Muscle layer of colon (tissue), 2 donors: Measurements from ENCODE around the gene GPT2.

Experiments used
- H3K27ac ChIP-seq: one replicate; pipeline ENCODE4 v1.7.0; 2013; ENCODE audit warnings: low read depth, mild to moderate bottlenecking, low read length, moderate library complexity
- H3K27me3 ChIP-seq, 2 donors: one replicate each; pipeline ENCODE4 v1.7.0; 2013; ENCODE audit warnings: low read length in 2 of 2, mild to moderate bottlenecking in 2 of 2; ENCODE audit not compliant: insufficient read depth in 2 of 2, control insufficient read depth in 1 of 2
- H3K36me3 ChIP-seq: one replicate; pipeline ENCODE4 v1.7.0; 2013; ENCODE audit warnings: mild to moderate bottlenecking, low read length; ENCODE audit not compliant: insufficient read depth
- H3K4me1 ChIP-seq: one replicate; pipeline ENCODE4 v1.7.0; 2013; ENCODE audit warnings: mild to moderate bottlenecking, low read length; ENCODE audit not compliant: insufficient read depth
- H3K4me3 ChIP-seq, 2 donors: one replicate each; pipeline ENCODE4 v1.7.0; 2013; ENCODE audit warnings: low read length in 2 of 2, low read depth in 1 of 2, mild to moderate bottlenecking in 1 of 2, moderate library complexity in 1 of 2
- H3K9ac ChIP-seq: one replicate; pipeline ENCODE4 v1.7.0; 2013; ENCODE audit warnings: low read length
- H3K9me3 ChIP-seq: one replicate; pipeline ENCODE4 v1.7.0; 2013; ENCODE audit warnings: mild to moderate bottlenecking, low read length
- donor health status: abdominal sarcoma.
- donor health status: Adenocarcinoma of cecum.

GPT2 gene

GRCh38 chr16:46918400-46918799, 34.2 kb downstream of the GPT2 start:
- Histone ChIP-seq H3K9ac (no peak overlapping the region), H3K27ac (no peak overlapping the region), H3K36me3 (peaks cover 8% of the 10 kb centered on the region), H3K27me3 (no peaks in the 10 kb centered on the region), H3K9me3 (no peaks in the 10 kb centered on the region), H3K4me3 (no peak overlapping the region), H3K4me1 (no peaks in the 10 kb centered on the region)

DNA sequence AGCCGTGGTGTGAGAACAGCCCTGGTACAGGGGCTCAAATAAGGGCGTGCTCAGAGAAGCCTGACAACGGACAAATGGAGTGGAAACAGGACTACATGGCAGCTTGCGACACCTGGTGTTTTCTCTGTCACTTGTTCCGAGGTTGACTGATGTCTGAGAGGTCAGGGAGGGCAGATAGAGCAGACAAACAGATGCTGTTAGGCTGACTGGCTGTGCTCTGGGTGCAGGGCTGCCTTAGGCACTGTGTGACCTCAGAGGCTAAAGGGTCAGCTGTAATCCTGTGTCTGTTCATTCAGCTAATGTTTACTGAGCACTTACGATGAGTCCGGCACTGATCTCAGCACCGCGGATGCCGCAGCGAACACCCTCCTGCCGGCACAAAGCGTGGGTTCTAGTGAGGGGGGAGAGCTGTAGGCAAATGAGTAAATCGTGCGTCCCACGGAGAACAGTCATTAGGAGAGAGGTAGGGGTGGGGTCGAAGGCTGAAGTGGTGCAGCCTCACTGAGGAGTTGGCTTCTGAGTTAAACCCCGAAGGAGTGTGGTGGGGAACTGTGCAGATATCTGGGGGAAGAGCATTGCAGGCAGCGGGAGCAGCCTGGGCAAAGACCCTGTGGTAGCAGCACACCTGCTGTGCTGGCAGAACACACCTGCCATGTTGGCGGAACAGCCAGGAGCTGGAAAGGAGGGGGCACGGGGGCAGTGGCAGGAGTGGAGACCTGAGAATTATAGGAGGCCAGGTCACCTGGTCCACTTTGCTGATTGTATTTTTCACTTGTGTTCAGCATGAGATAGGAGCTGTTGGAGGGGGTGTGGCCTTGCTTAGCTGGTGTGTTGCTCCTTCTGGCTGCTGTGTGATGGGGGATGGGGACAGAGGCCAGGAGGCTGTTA, 35.0 kb downstream of the GPT2 start:
- Histone ChIP-seq H3K27ac (no peak overlapping the region), H3K27me3 (no peaks in the 10 kb centered on the region), H3K9me3 (no peaks in the 10 kb centered on the region), H3K36me3 (peaks cover 8% of the 10 kb centered on the region), H3K9ac (no peak overlapping the region), H3K4me1 (no peaks in the 10 kb centered on the region), H3K4me3 (no peak overlapping the region)

- no peak overlapping the region for H3K4me3 ChIP-seq
- no peak overlapping the region for H3K27ac ChIP-seq
- no peaks in the 10 kb centered on the region for H3K9me3 ChIP-seq
- H3K9ac ChIP-seq = no peak overlapping the region
- H3K27me3 ChIP-seq = no peaks in the 10 kb centered on the region
- H3K36me3 ChIP-seq = peaks cover 8% of the 10 kb centered on the region
- H3K4me1 ChIP-seq = no peaks in the 10 kb centered on the region
These were observed 36.4 kb downstream of the GPT2 start for GRCh38 chr16:46920402-46921068.

DNA sequence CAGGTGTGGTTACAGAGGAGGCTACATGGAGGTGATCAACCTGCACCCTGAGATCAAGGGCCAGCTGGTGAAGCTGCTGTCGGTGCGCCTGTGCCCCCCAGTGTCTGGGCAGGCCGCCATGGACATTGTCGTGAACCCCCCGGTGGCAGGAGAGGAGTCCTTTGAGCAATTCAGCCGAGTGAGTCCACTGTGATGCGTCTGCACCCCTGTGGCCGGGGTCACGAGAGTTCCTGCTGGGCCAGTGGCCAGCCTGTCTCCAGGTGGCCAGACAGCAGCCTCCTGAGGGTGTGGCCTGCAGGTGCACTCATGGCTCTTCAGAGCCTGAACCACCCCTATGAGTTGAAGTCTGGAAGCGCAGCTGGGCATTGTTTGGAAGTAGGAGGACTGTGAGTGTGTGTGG, 38.1 kb downstream of the GPT2 start:
- no peak overlapping the region for H3K4me3 ChIP-seq
- no peak overlapping the region for H3K27ac ChIP-seq
- no peaks in the 10 kb centered on the region for H3K4me1 ChIP-seq
- H3K27me3 ChIP-seq = no peaks in the 10 kb centered on the region
- peaks cover 15% of the 10 kb centered on the region for H3K36me3 ChIP-seq
- no peaks in the 10 kb centered on the region for H3K9me3 ChIP-seq
- no peak overlapping the region for H3K9ac ChIP-seq

DNA sequence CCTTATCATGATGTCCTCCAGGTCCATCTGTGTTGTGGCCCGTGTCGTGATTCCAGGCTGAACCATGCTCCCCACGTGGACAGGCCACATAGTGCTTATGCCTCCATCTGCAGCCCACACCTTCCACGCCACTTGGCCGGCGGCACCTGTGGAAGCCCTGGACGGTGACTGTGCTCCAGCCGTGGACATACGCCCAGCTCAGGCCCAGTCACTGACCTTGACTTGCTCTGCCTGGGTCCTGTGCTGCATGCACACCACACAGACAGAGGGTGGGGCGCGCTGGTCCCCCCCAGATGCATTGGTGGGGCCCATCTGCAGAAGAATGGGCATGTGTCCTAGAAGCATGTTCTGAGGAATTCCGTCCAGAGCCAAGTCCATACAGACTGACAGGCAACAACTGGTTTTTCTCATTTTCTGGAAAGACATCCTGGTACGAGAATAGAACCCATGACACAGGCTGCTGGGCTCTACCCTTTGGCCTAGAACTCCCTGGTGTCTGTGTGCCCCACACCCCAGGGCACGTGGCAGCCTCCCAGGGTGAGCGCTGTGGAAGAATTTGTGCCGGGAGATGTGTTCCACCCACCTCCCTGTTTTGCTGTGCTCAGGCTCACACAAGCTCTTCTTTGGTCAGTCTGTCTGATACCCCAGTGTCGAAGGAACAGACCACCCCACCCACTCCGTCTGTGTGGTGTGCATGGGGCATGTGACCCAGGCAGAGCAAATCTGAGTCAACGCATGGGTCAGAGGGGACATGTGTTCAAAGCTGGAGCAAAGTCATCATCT, 39.5 kb downstream of the GPT2 start:
- H3K9ac ChIP-seq = no peak overlapping the region
- no peaks in the 10 kb centered on the region for H3K4me1 ChIP-seq
- no peaks in the 10 kb centered on the region for H3K9me3 ChIP-seq
- H3K27me3 ChIP-seq = no peaks in the 10 kb centered on the region
- H3K36me3 ChIP-seq = peaks cover 19% of the 10 kb centered on the region
- no peak overlapping the region for H3K27ac ChIP-seq
- no peak overlapping the region for H3K4me3 ChIP-seq

- H3K9me3 ChIP-seq = no peaks in the 10 kb centered on the region
- H3K9ac ChIP-seq = no peak overlapping the region
- H3K4me1 ChIP-seq = no peaks in the 10 kb centered on the region
- no peak overlapping the region for H3K27ac ChIP-seq
- no peaks in the 10 kb centered on the region for H3K27me3 ChIP-seq
- no peak overlapping the region for H3K4me3 ChIP-seq
- peaks cover 19% of the 10 kb centered on the region for H3K36me3 ChIP-seq
These were observed 40.2 kb downstream of the GPT2 start for GRCh38 chr16:46924402-46924801.

DNA sequence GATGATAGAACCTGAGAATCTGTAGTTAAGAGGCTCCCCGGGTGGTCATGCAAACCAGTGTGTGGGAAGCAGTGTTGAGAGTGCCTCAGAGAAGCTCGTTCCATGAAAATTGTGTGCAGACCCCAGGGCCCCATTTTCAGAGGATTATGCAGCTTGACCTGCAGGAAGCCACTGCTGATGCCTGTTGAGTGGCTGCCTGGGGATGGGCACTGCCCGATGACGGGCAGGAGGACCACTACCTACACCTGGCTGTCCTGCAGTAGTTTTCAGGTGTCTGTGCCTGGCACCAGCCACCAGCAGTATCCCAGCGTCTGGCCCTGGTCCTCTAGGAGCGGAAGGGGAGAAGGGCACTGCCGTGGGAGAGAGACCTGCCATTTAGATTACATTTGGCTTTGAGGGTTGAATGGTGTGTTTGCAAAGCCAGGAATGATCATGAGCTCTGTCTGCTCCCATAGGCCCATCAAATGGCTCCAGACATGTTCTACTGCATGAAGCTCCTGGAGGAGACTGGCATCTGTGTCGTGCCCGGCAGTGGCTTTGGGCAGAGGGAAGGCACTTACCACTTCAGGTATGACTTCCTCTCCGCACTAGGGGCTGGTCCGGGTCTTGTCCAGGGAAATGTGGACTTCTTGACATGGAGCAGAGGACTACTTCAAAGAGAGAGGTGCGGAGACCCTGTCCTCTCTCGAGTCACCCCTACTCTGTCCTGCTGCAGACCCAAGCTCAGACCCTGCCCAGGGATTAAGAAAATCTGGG, 42.5 kb downstream of the GPT2 start:
- Histone ChIP-seq H3K4me3 (no peak overlapping the region), H3K9ac (no peak overlapping the region), H3K36me3 (peaks cover 19% of the 10 kb centered on the region), H3K27ac (no peak overlapping the region), H3K9me3 (no peaks in the 10 kb centered on the region), H3K27me3 (no peaks in the 10 kb centered on the region), H3K4me1 (no peaks in the 10 kb centered on the region)

- Histone ChIP-seq H3K36me3 (peaks cover 17% of the 10 kb centered on the region), H3K4me1 (no peaks in the 10 kb centered on the region), H3K27ac (no peak overlapping the region), H3K27me3 (no peaks in the 10 kb centered on the region), H3K9me3 (no peaks in the 10 kb centered on the region), H3K4me3 (no peak overlapping the region), H3K9ac (no peak overlapping the region)
These were observed 43.1 kb downstream of the GPT2 start for GRCh38 chr16:46927273-46927672.

DNA sequence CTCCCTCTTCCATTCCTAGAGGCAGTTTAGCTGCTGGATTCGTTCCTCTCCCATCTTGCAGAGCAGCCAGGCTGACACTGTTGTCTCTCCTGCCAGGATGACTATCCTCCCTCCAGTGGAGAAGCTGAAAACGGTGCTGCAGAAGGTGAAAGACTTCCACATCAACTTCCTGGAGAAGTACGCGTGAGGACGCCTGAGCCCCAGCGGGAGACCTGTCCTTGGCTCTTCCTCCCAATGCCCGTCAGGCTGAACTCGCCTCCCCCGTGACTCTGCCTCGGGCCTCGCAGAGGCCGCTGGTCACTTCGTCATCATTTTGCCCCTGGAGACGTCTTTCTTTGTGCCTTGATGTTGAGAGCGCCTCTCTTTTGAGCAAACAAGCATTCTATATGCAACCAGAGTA, 44.6 kb downstream of the GPT2 start:
- H3K36me3 ChIP-seq = peaks cover 11% of the 10 kb centered on the region
- no peak overlapping the region for H3K4me3 ChIP-seq
- H3K4me1 ChIP-seq = no peaks in the 10 kb centered on the region
- H3K27ac ChIP-seq = no peak overlapping the region
- H3K27me3 ChIP-seq = no peaks in the 10 kb centered on the region
- no peaks in the 10 kb centered on the region for H3K9me3 ChIP-seq
- no peak overlapping the region for H3K9ac ChIP-seq

GRCh38 chr16:46929378-46930332, 45.5 kb downstream of the GPT2 start:
- no peaks in the 10 kb centered on the region for H3K4me1 ChIP-seq
- H3K27me3 ChIP-seq = no peaks in the 10 kb centered on the region
- H3K9ac ChIP-seq = no peak overlapping the region
- no peak overlapping the region for H3K27ac ChIP-seq
- H3K4me3 ChIP-seq = no peak overlapping the region
- H3K9me3 ChIP-seq = no peaks in the 10 kb centered on the region
- H3K36me3 ChIP-seq = peaks cover 11% of the 10 kb centered on the region
